Upper lobe of left lung (tissue), 6 donors: ENCODE measurements around the gene MLC1. TPM values are rescaled to one million over a fixed set of nuclear protein-coding genes. Genes with fewer than 3 reads are reported as not detected.

ENCODE experiments used
- ATAC-seq, 2 donors: fragments of 200-7000 bp; cut with Tn5 transposase; one replicate each; pipeline ENCODE4 v1.9.1; 2022; ENCODE audit warnings: mild to moderate bottlenecking in 2 of 2, moderate library complexity in 2 of 2; ENCODE audit not compliant: low FRiP score in 2 of 2
- DNase-seq, 2 donors: peaks; one replicate each; pipeline ENCODE4 v3.0.0-alpha.2; 2019 to 2020
- H3K27ac ChIP-seq, 4 donors: fragments of 200-600 bp; sonication (generic); one replicate each; pipeline ENCODE4 v1.5.1; 2016 to 2019
- H3K27me3 ChIP-seq, 4 donors: fragments of 200-600 bp; sonication (generic); one replicate each; pipeline ENCODE4 v1.5.1; 2017 to 2019
- H3K36me3 ChIP-seq, 4 donors: fragments of 200-600 bp; sonication (generic); one replicate each; pipeline ENCODE4 v1.5.1; 2016 to 2019
- H3K4me1 ChIP-seq, 4 donors: fragments of 200-600 bp; sonication (generic); one replicate each; pipeline ENCODE4 v1.5.1; 2018 to 2019
- H3K4me3 ChIP-seq, 4 donors: fragments of 200-600 bp; sonication (generic); one replicate each; pipeline ENCODE4 v1.5.1; 2017 to 2019; ENCODE audit warnings: mild to moderate bottlenecking in 2 of 4, moderate library complexity in 1 of 4
- H3K9me3 ChIP-seq, 4 donors: fragments of 200-600 bp; sonication (generic); one replicate each; pipeline ENCODE4 v1.5.1; 2018 to 2019
- CTCF ChIP-seq, 6 experiments: fragments of 450-650 bp in 4 of 6; fragments of 200-600 bp in 2 of 6; sonication (generic) in 2 of 6; IDR thresholded peaks; one replicate each; pipeline ENCODE4 v1.5.1; 2016 to 2019; ENCODE audit warnings: antibody characterized with exemption in 6 of 6
- EP300 ChIP-seq, 4 donors: sonication (generic); formaldehyde crosslinking; IDR thresholded peaks; one replicate each; pipeline ENCODE4 v1.5.1; 2017; ENCODE audit warnings: antibody characterized with exemption in 4 of 4, control low read depth in 2 of 4
- POLR2A ChIP-seq, 4 donors: fragments of 450-650 bp; IDR thresholded peaks; one replicate each; pipeline ENCODE4 v1.5.1; 2016 to 2017; ENCODE audit warnings: antibody characterized with exemption in 4 of 4, mild to moderate bottlenecking in 2 of 4
- POLR2AphosphoS5 ChIP-seq, 2 donors: sonication (generic); formaldehyde crosslinking; IDR thresholded peaks; one replicate each; pipeline ENCODE4 v1.5.1; 2017; ENCODE audit warnings: antibody characterized with exemption in 2 of 2
- WGBS, 2 donors: methylation state at CpG; one replicate each; pipeline ENCODE4 v1.1.5; 2017 to 2018; 5-methylcytosine and 5-hydroxymethylcytosine counted together
- total RNA-seq, 6 donors: library from RNA; depleted of rRNA in 4 of 6; stranded (reverse); fragments of >200 nt in 4 of 6; gene quantifications; one replicate each; pipeline versions ENCODE4 v1.1.0 to v1.2.1, GENCODE V29; 2016 to 2021
- donor health status: DM: no; HTN: no; CAD: no; lungs with moderate emphysema.
- donor health status: DM: no; HTN: yes; CAD: no; lungs with severe emphysema.

MLC1 gene
- total RNA-seq, 6 donors from 2014 or later: 0.78 to 3.1 (median 1.2) TPM

- H3K9me3 ChIP-seq: no peaks in the 10 kb centered on the region
- H3K36me3 ChIP-seq: no peaks in the 10 kb centered on the region
- peak overlapping the region in 1 of 4 donors; percentile 3 for H3K4me3 ChIP-seq
- no peaks in the 10 kb centered on the region for H3K27me3 ChIP-seq
- WGBS, 2 donors: 57 to 61% methylated on average over 19 of the region's 19 CpGs
- H3K27ac ChIP-seq: peak overlapping the region; percentile 57 to 78 (median 64)
- TF ChIP-seq EP300 (IDR thresholded peaks at IDR 0.05) (no peak), POLR2AphosphoS5 (IDR thresholded peaks at IDR 0.05) (no peak), CTCF (IDR thresholded peaks at IDR 0.05) (no peak), POLR2A (IDR thresholded peaks at IDR 0.05) (no peak)
- ATAC-seq: peak in 1 of 2 donors; percentile 72
- H3K4me1 ChIP-seq: peaks cover 8 to 29% (median 13%) of the 10 kb centered on the region in 4 donors
- peak in 1 of 2 donors; percentile 71 for DNase-seq
Measured at GRCh38 chr22:50114221-50115021, 29.2 kb upstream of the MLC1 start.

GRCh38 chr22:50112151-50113118 is 27.2 kb upstream of the MLC1 start:
- DNase-seq: no peak
- WGBS, 2 donors: 52 to 75% methylated on average over 18 to 28 of the region's 28 CpGs
- TF ChIP-seq POLR2AphosphoS5 (IDR thresholded peaks at IDR 0.05): no peak
- TF ChIP-seq CTCF (IDR thresholded peaks at IDR 0.05): no peak
- TF ChIP-seq POLR2A (IDR thresholded peaks at IDR 0.05): no peak
- no peak for TF ChIP-seq EP300 (IDR thresholded peaks at IDR 0.05)

GRCh38 chr22:50111056-50111455 is 25.8 kb upstream of the MLC1 start:
- ATAC-seq: no peak
- 86 to 88% methylated on average over 1 of the region's 1 CpG for WGBS, 2 donors
- no peak for TF ChIP-seq POLR2A (IDR thresholded peaks at IDR 0.05)
- no peak for TF ChIP-seq EP300 (IDR thresholded peaks at IDR 0.05)
- TF ChIP-seq CTCF (IDR thresholded peaks at IDR 0.05): no peak
- TF ChIP-seq POLR2AphosphoS5 (IDR thresholded peaks at IDR 0.05): no peak

More at GRCh38 chr22:50112151-50113118, 27.2 kb upstream of the MLC1 start:
- H3K27ac ChIP-seq: peak overlapping the region in 2 of 4 donors; percentile 35 to 52
- no peaks in the 10 kb centered on the region for H3K9me3 ChIP-seq
- H3K27me3 ChIP-seq: no peaks in the 10 kb centered on the region
- H3K4me1 ChIP-seq: peaks cover 8 to 29% (median 11%) of the 10 kb centered on the region in 4 donors
- peak; percentile 12 to 26 for ATAC-seq
- H3K36me3 ChIP-seq: no peaks in the 10 kb centered on the region
- no peak overlapping the region for H3K4me3 ChIP-seq

GRCh38 chr22:50107529-50107928 is 22.3 kb upstream of the MLC1 start:
- ATAC-seq (no peak), DNase-seq (no peak)
- 84 to 86% methylated on average over 7 to 9 of the region's 9 CpGs for WGBS, 2 donors

More at GRCh38 chr22:50111056-50111455, 25.8 kb upstream of the MLC1 start:
- Histone ChIP-seq H3K4me3 (no peak overlapping the region), H3K27me3 (no peaks in the 10 kb centered on the region), H3K36me3 (no peaks in the 10 kb centered on the region), H3K27ac (no peak overlapping the region), H3K9me3 (no peaks in the 10 kb centered on the region), H3K4me1 (peaks cover 8 to 29% (median 11%) of the 10 kb centered on the region in 4 donors)
- no peak for DNase-seq

More at GRCh38 chr22:50107529-50107928, 22.3 kb upstream of the MLC1 start:
- Histone ChIP-seq H3K27ac (no peak overlapping the region), H3K4me1 (peaks cover 3 to 8% (median 6%) of the 10 kb centered on the region in 4 donors), H3K27me3 (no peaks in the 10 kb centered on the region), H3K36me3 (no peaks in the 10 kb centered on the region), H3K4me3 (no peak overlapping the region), H3K9me3 (no peaks in the 10 kb centered on the region)
- no peak for TF ChIP-seq EP300 (IDR thresholded peaks at IDR 0.05)
- no peak for TF ChIP-seq CTCF (IDR thresholded peaks at IDR 0.05)
- no peak for TF ChIP-seq POLR2A (IDR thresholded peaks at IDR 0.05)
- TF ChIP-seq POLR2AphosphoS5 (IDR thresholded peaks at IDR 0.05): no peak
